Peyer's patch (tissue), 4 donors: ENCODE data around the gene LPAR1. TPM values are rescaled to one million over a fixed set of nuclear protein-coding genes. Genes with fewer than 3 reads are reported as not detected.

Experiments
- DNase-seq, 3 donors: peaks; one replicate each; pipeline ENCODE4 v3.0.0-alpha.2; 2017 to 2019
- H3K27ac ChIP-seq, 4 donors: fragments of 200-600 bp; sonication (generic); one replicate each; pipeline ENCODE4 v1.5.1; 2016 to 2019
- H3K27me3 ChIP-seq, 2 donors: fragments of 200-600 bp; sonication (generic); one replicate each; pipeline ENCODE4 v1.5.1; 2019
- H3K36me3 ChIP-seq, 3 donors: fragments of 200-600 bp; sonication (generic); one replicate each; pipeline ENCODE4 v1.5.1; 2016 to 2019
- H3K4me1 ChIP-seq, 4 donors: fragments of 200-600 bp; sonication (generic); one replicate each; pipeline ENCODE4 v1.5.1; 2016 to 2019
- H3K4me3 ChIP-seq, 4 donors: fragments of 200-600 bp; sonication (generic); 1 replicate in 3 of 4; 2 replicates in 1 of 4; pipeline ENCODE4 v1.5.1; 2016 to 2019; ENCODE audit warnings: mild to moderate bottlenecking in 1 of 4
- H3K9me3 ChIP-seq, 4 donors: fragments of 200-600 bp; sonication (generic); one replicate each; pipeline ENCODE4 v1.5.1; 2016 to 2019; ENCODE audit warnings: mild to moderate bottlenecking in 1 of 4
- CTCF ChIP-seq, 6 experiments: fragments of 450-650 bp in 4 of 6; fragments of 200-600 bp in 2 of 6; sonication (generic) in 1 of 6; IDR thresholded peaks; one replicate each; pipeline ENCODE4 v1.5.1; 2017 to 2019; ENCODE audit warnings: antibody characterized with exemption in 6 of 6, mild to moderate bottlenecking in 3 of 6, moderate library complexity in 1 of 6
- POLR2A ChIP-seq, 2 donors: fragments of 450-650 bp; IDR thresholded peaks; one replicate each; pipeline ENCODE4 v1.5.1; 2017; ENCODE audit warnings: antibody characterized with exemption in 2 of 2, mild to moderate bottlenecking in 2 of 2, moderate library complexity in 2 of 2
- total RNA-seq, 4 donors: library from RNA; depleted of rRNA; stranded (reverse); fragments of >200 nt; gene quantifications; one replicate each; pipeline ENCODE4 v1.1.0, GENCODE V29; 2016

The LPAR1 gene
- total RNA-seq, 4 donors from 2014 or later: 25.0 to 56.1 (median 31.9) TPM

GRCh38 chr9:110895147-110895905 is 142.9 kb downstream of the LPAR1 start:
- peak overlapping the region in 2 of 4 donors; percentile 28 to 60 for H3K27ac ChIP-seq
- no peak for DNase-seq
- no peaks in the 10 kb centered on the region for H3K9me3 ChIP-seq
- H3K36me3 ChIP-seq: no peaks in the 10 kb centered on the region
- no peaks in the 10 kb centered on the region for H3K27me3 ChIP-seq
- H3K4me1 ChIP-seq: peaks cover 0 to 7% (median 0%) of the 10 kb centered on the region in 4 donors
- TF ChIP-seq CTCF (IDR thresholded peaks at IDR 0.05) (no peak), POLR2A (IDR thresholded peaks at IDR 0.05) (no peak)
- no peak overlapping the region for H3K4me3 ChIP-seq

GRCh38 chr9:110894731-110895130 is 143.5 kb downstream of the LPAR1 start:
- Histone ChIP-seq H3K27ac (peak overlapping the region in 2 of 4 donors; percentile 28 to 60), H3K4me1 (peaks cover 0 to 7% (median 0%) of the 10 kb centered on the region in 4 donors), H3K9me3 (no peaks in the 10 kb centered on the region), H3K36me3 (no peaks in the 10 kb centered on the region), H3K4me3 (no peak overlapping the region), H3K27me3 (no peaks in the 10 kb centered on the region)
- TF ChIP-seq POLR2A (IDR thresholded peaks at IDR 0.05) (no peak), CTCF (IDR thresholded peaks at IDR 0.05) (no peak)
- DNase-seq: no peak

- H3K27ac ChIP-seq: peak overlapping the region in 1 of 4 donors; percentile 12
- H3K4me1 ChIP-seq: peaks cover 0 to 7% (median 0%) of the 10 kb centered on the region in 4 donors
- H3K36me3 ChIP-seq: no peaks in the 10 kb centered on the region
- no peak for DNase-seq
- TF ChIP-seq POLR2A (IDR thresholded peaks at IDR 0.05) (no peak), CTCF (IDR thresholded peaks at IDR 0.05) (no peak)
- no peaks in the 10 kb centered on the region for H3K27me3 ChIP-seq
- H3K4me3 ChIP-seq: no peak overlapping the region
- H3K9me3 ChIP-seq: no peaks in the 10 kb centered on the region
These were observed 145.6 kb downstream of the LPAR1 start for GRCh38 chr9:110892689-110893088.

GRCh38 chr9:110891760-110892159 is 146.5 kb downstream of the LPAR1 start:
- Histone ChIP-seq H3K27ac (no peak overlapping the region), H3K4me3 (no peak overlapping the region), H3K27me3 (no peaks in the 10 kb centered on the region), H3K4me1 (peaks cover 0 to 7% (median 0%) of the 10 kb centered on the region in 4 donors), H3K9me3 (no peaks in the 10 kb centered on the region), H3K36me3 (no peaks in the 10 kb centered on the region)
- no peak for DNase-seq
- no peak for TF ChIP-seq POLR2A (IDR thresholded peaks at IDR 0.05)
- no peak for TF ChIP-seq CTCF (IDR thresholded peaks at IDR 0.05)

- H3K36me3 ChIP-seq: no peaks in the 10 kb centered on the region
- TF ChIP-seq CTCF (IDR thresholded peaks at IDR 0.05): no peak
- TF ChIP-seq POLR2A (IDR thresholded peaks at IDR 0.05): no peak
- no peaks in the 10 kb centered on the region for H3K27me3 ChIP-seq
- H3K27ac ChIP-seq: no peak overlapping the region
- H3K4me1 ChIP-seq: peaks cover 0 to 7% (median 0%) of the 10 kb centered on the region in 4 donors
- no peaks in the 10 kb centered on the region for H3K9me3 ChIP-seq
- no peak overlapping the region for H3K4me3 ChIP-seq
- no peak for DNase-seq
These were observed 147.9 kb downstream of the LPAR1 start for GRCh38 chr9:110890416-110890815.
